K562 (cell line): Measurements from ENCODE around the gene PTPN7. TPM values are rescaled to one million over a fixed set of nuclear protein-coding genes. Genes with fewer than 3 reads are reported as not detected.

ENCODE experiments used
- CHD4 ChIP-seq: fragments of 200-600 bp; sonication (generic); IDR thresholded peaks from 3 replicates; pipeline ENCODE4 v1.6.1; 2012; ENCODE audit warnings: low read depth, mild to moderate bottlenecking, mixed read lengths, low read length, inconsistent platforms; ENCODE audit not compliant: insufficient read depth, insufficient replicate concordance, poor library complexity, severe bottlenecking
- FOXM1 ChIP-seq, 2 experiments: fragments of 450-650 bp in 1 of 2; sonication (generic) in 1 of 2; formaldehyde crosslinking in 1 of 2; IDR thresholded peaks; 2 replicates each; pipeline versions ENCODE4 v1.6.1 to v1.9.0; 2017 to 2022; ENCODE audit warnings: low read depth in 2 of 2, mild to moderate bottlenecking in 2 of 2, missing genetic modification reagents in 1 of 2, moderate library complexity in 1 of 2
- GATAD2B ChIP-seq: fragments of 450-650 bp; IDR thresholded peaks from 2 replicates; pipeline ENCODE4 v1.6.1; 2017; ENCODE audit warnings: mild to moderate bottlenecking, borderline replicate concordance
- GTF2A2 ChIP-seq: IDR thresholded peaks from 2 replicates; pipeline ENCODE4 v1.6.1; 2016; ENCODE audit warnings: mild to moderate bottlenecking, missing genetic modification characterization, missing compliant biosample characterization
- MEIS2 ChIP-seq: fragments of 450-650 bp; IDR thresholded peaks from 2 replicates; pipeline ENCODE4 v1.6.1; 2014; ENCODE audit warnings: mild to moderate bottlenecking; ENCODE audit not compliant: partially characterized antibody
- NR1H2 ChIP-seq: sonication (generic); formaldehyde crosslinking; IDR thresholded peaks from 2 replicates; pipeline ENCODE4 v1.4.0; 2020; ENCODE audit warnings: mild to moderate bottlenecking, missing genetic modification reagents
- RBFOX2 ChIP-seq: fragments of 200-400 bp; formaldehyde crosslinking; IDR thresholded peaks from 2 replicates; pipeline ENCODE4 v1.6.1; 2017; ENCODE audit warnings: low read depth, mild to moderate bottlenecking, low read length, moderate library complexity
- RREB1 ChIP-seq: fragments of 250-450 bp; sonication (Bioruptor Pico); IDR thresholded peaks from 2 replicates; pipeline ENCODE4 v1.4.0; 2020
- RUNX1 ChIP-seq: sonication (generic); IDR thresholded peaks from 2 replicates; pipeline ENCODE4 v1.6.1; 2016; ENCODE audit warnings: antibody characterized with exemption, low read depth
- TCF3 ChIP-seq: sonication (generic); formaldehyde crosslinking; IDR thresholded peaks from 2 replicates; pipeline ENCODE4 v1.4.0; 2020; ENCODE audit warnings: mild to moderate bottlenecking, missing genetic modification reagents
- ZNF197 ChIP-seq: fragments of 200-800 bp; sonication (Bioruptor generic); IDR thresholded peaks from 2 replicates; pipeline ENCODE4 v1.6.1; 2016; ENCODE audit warnings: low read depth, missing genetic modification characterization, missing compliant biosample characterization
- ZNF263 ChIP-seq: sonication (generic); formaldehyde crosslinking; IDR thresholded peaks from 2 replicates; pipeline ENCODE4 v1.8.0; 2022; ENCODE audit warnings: mild to moderate bottlenecking, missing genetic modification reagents, borderline replicate concordance
- polyA plus RNA-seq, 8 experiments: library from polyadenylated mRNA; depleted of rRNA in 4 of 8; stranded (reverse) in 5 of 8; unstranded in 3 of 8; fragments of >200 nt; fragmentation: Nextera tagmentation in 2 of 8; fragmentation: Illumina TruSeq in 1 of 8; extraction: Ambion mirVana in 2 of 8; extraction: Trizol in 1 of 8; gene quantifications; 2 replicates each; pipeline versions ENCODE4 v1.2.1 to v1.2.3, GENCODE V29; 2011 to 2014; ENCODE audit warnings: inconsistent platforms in 1 of 8, missing spikeins in 1 of 8
- total RNA-seq, 7 experiments: library from RNA; depleted of rRNA in 6 of 7; stranded (reverse); fragments of >200 nt in 6 of 7; fragmentation: Illumina TruSeq in 2 of 7; extraction: Trizol in 2 of 7; gene quantifications; 2 replicates each; pipeline versions ENCODE4 v1.2.1 to v1.2.3, GENCODE V29; 2011 to 2021; ENCODE audit warnings: low replicate concordance in 1 of 7
- TF ChIP-seq, protein P1 (sequence below), 2 experiments: fragments of 450-650 bp; IDR thresholded peaks; 2 replicates each; pipeline ENCODE4 v1.6.1; 2016
- TF ChIP-seq, protein P2 (sequence below): sonication (generic); formaldehyde crosslinking; IDR thresholded peaks from 2 replicates; pipeline ENCODE4 v1.8.0; 2022; ENCODE audit warnings: missing genetic modification reagents, mild to moderate bottlenecking, borderline replicate concordance

Gene PTPN7
- total and polyA plus RNA-seq, 9 of the 15 experiments (the other 6 are each of a cell fraction or from before 2014, with no cell fraction given): 18.7 to 144 (median 120) TPM

- peak; percentile 61; the same call in 1 of the 2 replicates for TF ChIP-seq RREB1 (CRISPR knock-in tag)
- no peak for TF ChIP-seq FOXM1 (IDR thresholded peaks at IDR 0.05; ENCODE audit: low read depth)
- peak; percentile 13; the same call in 1 of the 2 replicates for TF ChIP-seq FOXM1 (CRISPR knock-in tag; IDR thresholded peaks at IDR 0.05; ENCODE audit: low read depth)
- TF ChIP-seq, protein P1, sequence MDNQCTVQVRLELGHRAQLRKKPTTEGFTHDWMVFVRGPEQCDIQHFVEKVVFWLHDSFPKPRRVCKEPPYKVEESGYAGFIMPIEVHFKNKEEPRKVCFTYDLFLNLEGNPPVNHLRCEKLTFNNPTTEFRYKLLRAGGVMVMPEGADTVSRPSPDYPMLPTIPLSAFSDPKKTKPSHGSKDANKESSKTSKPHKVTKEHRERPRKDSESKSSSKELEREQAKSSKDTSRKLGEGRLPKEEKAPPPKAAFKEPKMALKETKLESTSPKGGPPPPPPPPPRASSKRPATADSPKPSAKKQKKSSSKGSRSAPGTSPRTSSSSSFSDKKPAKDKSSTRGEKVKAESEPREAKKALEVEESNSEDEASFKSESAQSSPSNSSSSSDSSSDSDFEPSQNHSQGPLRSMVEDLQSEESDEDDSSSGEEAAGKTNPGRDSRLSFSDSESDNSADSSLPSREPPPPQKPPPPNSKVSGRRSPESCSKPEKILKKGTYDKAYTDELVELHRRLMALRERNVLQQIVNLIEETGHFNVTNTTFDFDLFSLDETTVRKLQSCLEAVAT (IDR thresholded peaks at IDR 0.05): peak in 1 of 2 experiments; percentile 57; a peak in 1 of 4 replicates
- TF ChIP-seq ZNF197 (CRISPR knock-in tag): 0 out of 2 replicates have a peak, but pooled peaks have one; percentile 45
- TF ChIP-seq GTF2A2 (tag): peak; percentile 47
- TF ChIP-seq TCF3: peak; percentile 26; the same call in 1 of the 2 replicates
- peak; percentile 32 for TF ChIP-seq GATAD2B
- TF ChIP-seq, protein P2, sequence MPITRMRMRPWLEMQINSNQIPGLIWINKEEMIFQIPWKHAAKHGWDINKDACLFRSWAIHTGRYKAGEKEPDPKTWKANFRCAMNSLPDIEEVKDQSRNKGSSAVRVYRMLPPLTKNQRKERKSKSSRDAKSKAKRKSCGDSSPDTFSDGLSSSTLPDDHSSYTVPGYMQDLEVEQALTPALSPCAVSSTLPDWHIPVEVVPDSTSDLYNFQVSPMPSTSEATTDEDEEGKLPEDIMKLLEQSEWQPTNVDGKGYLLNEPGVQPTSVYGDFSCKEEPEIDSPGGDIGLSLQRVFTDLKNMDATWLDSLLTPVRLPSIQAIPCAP (CRISPR knock-in tag): no peak
- 0 out of 2 replicates have a peak, but pooled peaks have one; percentile 8 for TF ChIP-seq RUNX1
- no peak for TF ChIP-seq ZNF263
- TF ChIP-seq NR1H2 (CRISPR knock-in tag): peak; percentile 85; the same call in 1 of the 2 replicates
- TF ChIP-seq CHD4: peak; percentile 16
- peak; percentile 49 for TF ChIP-seq RBFOX2
- peak; percentile 3 for TF ChIP-seq MEIS2
These were observed 997 bp upstream of the PTPN7 start (continued) for GRCh38 chr1:202161151-202162046.
